Naive thymus-derived CD4-positive, alpha-beta T cell (primary cell): ENCODE measurements around the gene ACADL. TPM values are rescaled to one million over a fixed set of nuclear protein-coding genes. Genes with fewer than 3 reads are reported as not detected.
"Not testable (repeated sequence)": the region's sequence is repeated elsewhere in the genome, so short reads cannot be mapped to it uniquely, and the experiment has no call there.

Experiments used
- ATAC-seq: fragments of 150-1000 bp; cut with Tn5 transposase; 2 replicates; pipeline ENCODE4 v1.10.0; 2021; ENCODE audit warnings: mild to moderate bottlenecking, moderate library complexity
- CTCF ChIA-PET: fragments of 350-600 bp; sonication (Branson Sonifier 250); formaldehyde crosslinking; loops from one replicate; lab custom pipeline; 2021; ENCODE audit warnings: antibody characterized with exemption; lab: Charles Lee
- POLR2A ChIA-PET: fragments of 350-600 bp; sonication (Branson Sonifier 250); formaldehyde crosslinking; loops from one replicate; lab custom pipeline; 2021; ENCODE audit warnings: antibody characterized with exemption, inconsistent platforms; lab: Charles Lee
- DNase-seq, 9 donors: peaks; one replicate each; pipeline versions ENCODE4 v3.0.0 to v3.0.0-alpha.2; 2020 to 2022; ENCODE audit warnings: mixed read lengths in 1 of 9
- H3K27ac ChIP-seq: one replicate; pipeline ENCODE4 v1.7.0; 2013; ENCODE audit warnings: mild to moderate bottlenecking, low read depth, low read length, moderate library complexity
- H3K27me3 ChIP-seq, 2 donors: one replicate each; pipeline ENCODE4 v1.7.0; 2013; ENCODE audit warnings: low read length in 2 of 2, mild to moderate bottlenecking in 2 of 2, moderate library complexity in 2 of 2; ENCODE audit not compliant: control insufficient read depth in 2 of 2, insufficient read depth in 2 of 2
- H3K36me3 ChIP-seq, 3 experiments: 1 replicate in 2 of 3; 2 replicates in 1 of 3; pipeline ENCODE4 v1.7.0; 2013; ENCODE audit warnings: low read length in 3 of 3, mild to moderate bottlenecking in 3 of 3, moderate library complexity in 1 of 3; ENCODE audit not compliant: insufficient read depth in 3 of 3, control insufficient read depth in 2 of 3
- H3K4me1 ChIP-seq, 2 donors: one replicate each; pipeline ENCODE4 v1.7.0; 2013; ENCODE audit warnings: low read length in 2 of 2, mild to moderate bottlenecking in 2 of 2, moderate library complexity in 1 of 2; ENCODE audit not compliant: control insufficient read depth in 2 of 2, insufficient read depth in 2 of 2
- H3K4me3 ChIP-seq: 2 replicates; pipeline ENCODE4 v1.7.0; 2013; ENCODE audit warnings: mild to moderate bottlenecking, low read length
- H3K9me3 ChIP-seq, 3 experiments: 1 replicate in 2 of 3; 2 replicates in 1 of 3; pipeline ENCODE4 v1.7.0; 2013; ENCODE audit warnings: low read length in 3 of 3; ENCODE audit not compliant: control insufficient read depth in 2 of 3
- H3K27ac Mint-ChIP-seq, 9 donors: one replicate each; pipeline ENCODE4 v1.8.0; 2020 to 2022; ENCODE audit warnings: mixed read lengths in 9 of 9, mild to moderate bottlenecking in 8 of 9, moderate library complexity in 5 of 9, inconsistent platforms in 2 of 9
- H3K27me3 Mint-ChIP-seq, 5 donors: one replicate each; pipeline ENCODE4 v1.8.0; 2021 to 2022; ENCODE audit warnings: mixed read lengths in 5 of 5, mild to moderate bottlenecking in 1 of 5
- H3K36me3 Mint-ChIP-seq, 5 donors: one replicate each; pipeline ENCODE4 v1.8.0; 2020 to 2022; ENCODE audit warnings: mixed read lengths in 5 of 5, mild to moderate bottlenecking in 3 of 5, inconsistent platforms in 1 of 5
- H3K4me1 Mint-ChIP-seq, 7 donors: one replicate each; pipeline ENCODE4 v1.8.0; 2020 to 2022; ENCODE audit warnings: mixed read lengths in 7 of 7, mild to moderate bottlenecking in 3 of 7, inconsistent platforms in 1 of 7
- H3K4me3 Mint-ChIP-seq, 10 donors: one replicate each; pipeline ENCODE4 v1.8.0; 2020 to 2022; ENCODE audit warnings: mild to moderate bottlenecking in 10 of 10, mixed read lengths in 10 of 10, moderate library complexity in 6 of 10, inconsistent platforms in 2 of 10
- H3K9me3 Mint-ChIP-seq, 11 donors: one replicate each; pipeline ENCODE4 v1.8.0; 2020 to 2022; ENCODE audit warnings: mixed read lengths in 11 of 11, mild to moderate bottlenecking in 4 of 11, inconsistent platforms in 1 of 11, moderate library complexity in 1 of 11
- intact Hi-C, 2 donors: fragments of 100-400 bp; cut with micrococcal nuclease; formaldehyde crosslinking; loops; one replicate each; pipeline ENCODE4 v1.15.1; 2023
- polyA plus RNA-seq, 2 donors: library from polyadenylated mRNA; unstranded; fragments of 300-500 nt; fragmentation: Illumina TruSeq; gene quantifications; one replicate each; pipeline ENCODE4 v1.2.3, GENCODE V29; 2021
- total RNA-seq, 6 experiments: library from RNA in 5 of 6; stranded (reverse) in 5 of 6; gene quantifications; 1 replicate in 5 of 6; 2 replicates in 1 of 6; pipeline ENCODE4 v1.2.3 and lab custom pipeline; 2021 to 2026

ACADL gene
- total and polyA plus RNA-seq, 7 experiments from 2014 or later: not detected

DNA sequence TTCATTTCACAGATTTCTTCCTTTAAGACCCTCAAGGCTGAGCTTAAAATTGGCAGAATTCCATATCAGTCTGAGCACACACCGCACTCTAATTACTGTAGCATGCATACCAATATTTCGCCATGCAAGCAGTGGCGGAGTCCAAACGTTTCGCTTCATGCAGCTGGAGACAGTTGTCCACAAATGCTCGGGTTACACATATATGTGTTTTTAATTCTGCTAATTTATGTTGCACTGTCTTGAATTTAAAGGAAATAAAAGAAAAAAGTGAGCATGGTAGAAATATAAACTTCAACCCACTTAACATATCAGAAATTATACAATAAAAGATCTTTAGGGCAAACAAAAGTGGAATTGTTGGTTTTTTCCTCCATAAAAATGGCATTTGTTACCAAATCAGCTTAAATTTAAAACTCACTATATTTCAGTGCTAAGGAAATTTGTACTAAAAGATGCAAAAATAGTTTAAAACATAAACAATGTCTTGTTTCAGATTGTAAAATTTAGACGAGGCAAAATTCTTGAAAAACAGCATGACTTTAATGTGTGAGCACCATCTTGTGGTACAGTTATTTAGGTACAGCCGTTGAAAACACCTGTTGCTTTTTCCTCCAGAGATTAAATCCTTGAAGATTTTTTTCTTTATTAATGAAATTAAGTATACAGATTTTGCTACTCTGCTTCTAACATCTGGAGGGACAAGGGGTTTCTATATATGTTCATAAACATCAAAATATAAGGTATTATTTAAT, 30.0 kb downstream of the ACADL start:
- no peaks in the 10 kb centered on the region for H3K36me3 Mint-ChIP-seq
- no peak overlapping the region for H3K27ac Mint-ChIP-seq
- H3K27me3 Mint-ChIP-seq: peaks cover 0 to 16% (median 0%) of the 10 kb centered on the region in 5 donors
- DNase-seq (peak in 7 of 9 donors; percentile 20 to 55 (median 39)), ATAC-seq (peak; percentile 58)
- Histone ChIP-seq H3K27me3 (no peaks in the 10 kb centered on the region), H3K9me3 (no peaks in the 10 kb centered on the region), H3K4me1 (no peaks in the 10 kb centered on the region), H3K4me3 (no peak overlapping the region), H3K36me3 (no peaks in the 10 kb centered on the region), H3K27ac (no peak overlapping the region)
- no peaks in the 10 kb centered on the region for H3K9me3 Mint-ChIP-seq
- intact Hi-C loops: loop anchor here (1.0 to 5.0 kb wide), 8 partner anchors 24 to 1800 kb away; partner anchors contain the start of gene KANSL1L (in 1 of the 2)
- POLR2A ChIA-PET: interaction anchor here (0.6 kb wide), 1 partner anchor 134 kb away, joined by 3 read pairs; no protein-coding TSS in a partner anchor
- no peak overlapping the region for H3K4me3 Mint-ChIP-seq
- H3K4me1 Mint-ChIP-seq: peaks cover 0 to 3% (median 0%) of the 10 kb centered on the region in 7 donors
- CTCF ChIA-PET: interaction anchor here (0.7 to 2.9 kb wide), 9 partner anchors 12 to 237 kb away, joined by 4 to 37 read pairs (median 7); no protein-coding TSS in a partner anchor

DNA sequence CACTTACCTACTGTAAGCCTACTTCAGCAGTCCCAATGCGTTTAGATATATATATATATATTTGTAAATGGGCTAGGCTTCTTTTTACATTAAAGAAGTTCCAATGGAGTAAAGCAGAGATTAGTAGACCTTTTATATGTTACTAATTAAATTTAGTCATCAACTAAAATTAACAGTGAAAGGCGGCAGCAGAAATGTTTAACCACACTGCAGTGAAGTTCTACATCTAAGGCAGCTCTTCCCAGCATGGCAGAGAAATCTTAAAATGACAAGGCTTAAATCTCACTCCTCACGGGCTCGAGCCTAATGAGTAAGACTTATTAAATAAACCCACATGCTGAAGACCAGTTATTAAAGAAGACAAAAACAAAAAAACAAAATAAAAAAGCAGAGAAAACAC, 34.9 kb downstream of the ACADL start:
- CTCF ChIA-PET: no interaction called here

DNA sequence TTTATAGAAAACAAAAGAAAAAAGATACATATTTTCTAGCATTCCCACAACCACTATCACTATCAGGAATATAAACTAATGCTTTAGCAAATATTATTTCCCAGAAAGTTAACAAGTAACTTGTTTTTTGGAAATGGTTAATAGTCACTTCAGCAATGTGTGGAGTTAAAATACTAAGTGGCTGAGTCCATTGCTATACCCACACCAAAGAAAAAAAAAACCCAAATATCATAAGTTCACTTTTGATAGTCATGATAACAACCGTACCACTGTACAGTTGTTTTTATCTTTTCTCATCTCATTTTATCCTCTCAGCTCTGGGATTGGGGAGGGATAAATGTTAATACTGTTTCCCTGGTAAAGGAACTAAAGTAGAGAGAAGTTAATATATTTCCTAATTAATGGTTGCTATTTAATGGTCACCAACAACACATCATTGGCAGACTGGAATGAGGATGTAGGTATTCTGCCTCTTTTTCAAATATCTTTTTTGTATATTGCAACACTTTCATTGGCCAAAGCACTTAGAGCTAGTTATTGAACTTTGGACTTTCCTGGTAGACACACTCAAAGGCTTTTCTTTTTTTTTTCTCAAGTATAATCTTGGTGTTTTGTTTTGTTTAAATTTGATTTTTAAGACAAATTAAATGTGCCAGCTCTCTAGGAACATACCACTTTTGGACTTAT, 35.7 kb downstream of the ACADL start:
- ATAC-seq: no peak
- no peaks in the 10 kb centered on the region for H3K9me3 ChIP-seq
- Mint-ChIP-seq H3K36me3 (peaks cover 5 to 15% (median 14%) of the 10 kb centered on the region in 5 donors), H3K4me1 (peaks cover 0 to 9% (median 0%) of the 10 kb centered on the region in 7 donors), H3K4me3 (no peak overlapping the region), H3K27me3 (peaks cover 0 to 10% (median 4%) of the 10 kb centered on the region in 5 donors), H3K9me3 (peaks cover 4 to 29% (median 16%) of the 10 kb centered on the region in 11 donors), H3K27ac (no peak overlapping the region)
- H3K27ac ChIP-seq: no peak overlapping the region
- H3K27me3 ChIP-seq: no peaks in the 10 kb centered on the region
- no peaks in the 10 kb centered on the region for H3K4me1 ChIP-seq
- H3K36me3 ChIP-seq: no peaks in the 10 kb centered on the region
- ChIA-PET POLR2A (no interaction called here), CTCF (interaction anchor here (0.6 kb wide), 1 partner anchor 141 kb away, joined by 3 read pairs; no protein-coding TSS in a partner anchor)
- intact Hi-C loops: no loop called here
- DNase-seq: no peak
- no peak overlapping the region for H3K4me3 ChIP-seq

More for the DNA sequence above, 34.9 kb downstream of the ACADL start:
- Mint-ChIP-seq H3K4me3 (no peak overlapping the region), H3K27ac (no peak overlapping the region), H3K27me3 (peaks cover 0 to 10% (median 4%) of the 10 kb centered on the region in 5 donors), H3K4me1 (peaks cover 0 to 9% (median 0%) of the 10 kb centered on the region in 7 donors), H3K9me3 (peaks cover 0 to 22% (median 11%) of the 10 kb centered on the region in 11 donors), H3K36me3 (peaks cover 0 to 9% (median 8%) of the 10 kb centered on the region in 5 donors)
- Histone ChIP-seq H3K4me1 (no peaks in the 10 kb centered on the region), H3K27ac (no peak overlapping the region), H3K36me3 (no peaks in the 10 kb centered on the region), H3K4me3 (no peak overlapping the region), H3K27me3 (no peaks in the 10 kb centered on the region), H3K9me3 (no peaks in the 10 kb centered on the region)
- no peak for DNase-seq
- POLR2A ChIA-PET: no interaction called here
- intact Hi-C loops: no loop called here
- no peak for ATAC-seq

DNA sequence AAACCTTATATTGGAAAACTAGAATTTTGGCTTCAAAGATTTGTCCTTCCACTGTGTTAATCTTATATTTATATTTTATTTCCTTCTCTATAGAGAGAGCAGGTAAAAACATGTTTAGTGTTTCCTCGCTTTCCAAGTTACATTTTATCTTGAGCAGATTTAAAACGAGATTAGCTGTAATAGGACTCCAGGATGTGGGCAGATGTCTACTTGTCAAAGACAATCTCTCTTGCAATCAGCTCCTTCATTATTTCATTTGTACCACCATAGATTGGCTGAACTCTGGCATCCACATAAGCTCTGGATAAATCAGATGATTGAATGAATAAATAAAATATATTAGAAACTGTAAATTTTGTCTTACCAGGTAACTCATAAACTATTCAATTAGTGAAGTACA, 36.5 kb downstream of the ACADL start:
- peaks cover 12 to 21% (median 15%) of the 10 kb centered on the region in 5 donors for H3K36me3 Mint-ChIP-seq
- Histone ChIP-seq H3K27ac (no peak overlapping the region), H3K36me3 (no peaks in the 10 kb centered on the region), H3K4me3 (no peak overlapping the region), H3K4me1 (no peaks in the 10 kb centered on the region), H3K27me3 (no peaks in the 10 kb centered on the region), H3K9me3 (peaks cover 0 to 5% (median 0%) of the 10 kb centered on the region in 3 experiments)
- POLR2A ChIA-PET: no interaction called here
- peaks cover 0 to 9% (median 3%) of the 10 kb centered on the region in 7 donors for H3K4me1 Mint-ChIP-seq
- H3K9me3 Mint-ChIP-seq: peaks cover 12 to 38% (median 24%) of the 10 kb centered on the region in 11 donors
- H3K27me3 Mint-ChIP-seq: peaks cover 0 to 10% (median 10%) of the 10 kb centered on the region in 5 donors
- DNase-seq (no peak), ATAC-seq (no peak)
- H3K27ac Mint-ChIP-seq: no peak overlapping the region
- intact Hi-C loops: no loop called here
- CTCF ChIA-PET: interaction anchor here (0.6 kb wide), 1 partner anchor 240 kb away, joined by 3 read pairs; no protein-coding TSS in a partner anchor
- no peak overlapping the region for H3K4me3 Mint-ChIP-seq

DNA sequence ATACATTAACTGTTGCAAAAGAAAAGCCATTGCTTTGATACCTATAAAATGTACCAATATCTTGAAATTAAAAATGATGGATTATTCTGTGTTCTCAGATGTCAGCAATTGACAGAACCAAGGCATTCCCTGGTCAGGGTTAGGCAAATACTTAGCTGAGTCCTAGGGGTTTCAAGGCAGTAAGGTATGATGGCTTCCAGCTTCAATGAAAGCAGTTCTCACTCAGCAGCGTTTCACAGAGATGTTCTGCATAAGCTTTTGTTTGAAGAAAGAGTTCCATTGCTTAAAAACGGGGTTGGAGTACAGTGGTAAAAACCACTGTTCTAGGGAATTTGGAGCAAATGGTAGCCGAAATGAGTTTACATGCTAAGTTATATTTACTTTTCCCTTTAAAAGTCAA, 37.1 kb downstream of the ACADL start:
- POLR2A ChIA-PET: no interaction called here
- no peaks in the 10 kb centered on the region for H3K36me3 ChIP-seq
- no peak overlapping the region for H3K4me3 Mint-ChIP-seq
- no peak overlapping the region for H3K4me3 ChIP-seq
- H3K27me3 ChIP-seq: no peaks in the 10 kb centered on the region
- H3K9me3 ChIP-seq: peaks cover 0 to 5% (median 0%) of the 10 kb centered on the region in 3 experiments
- no peak for DNase-seq
- peaks cover 12 to 27% (median 18%) of the 10 kb centered on the region in 5 donors for H3K36me3 Mint-ChIP-seq
- no peak for ATAC-seq
- H3K27ac ChIP-seq: no peak overlapping the region
- H3K27me3 Mint-ChIP-seq: peaks cover 0 to 14% (median 8%) of the 10 kb centered on the region in 5 donors
- CTCF ChIA-PET: no interaction called here
- H3K27ac Mint-ChIP-seq: no peak overlapping the region
- peaks cover 0 to 9% (median 3%) of the 10 kb centered on the region in 7 donors for H3K4me1 Mint-ChIP-seq
- peaks cover 16 to 43% (median 28%) of the 10 kb centered on the region in 11 donors for H3K9me3 Mint-ChIP-seq
- intact Hi-C loops: no loop called here
- H3K4me1 ChIP-seq: no peaks in the 10 kb centered on the region

DNA sequence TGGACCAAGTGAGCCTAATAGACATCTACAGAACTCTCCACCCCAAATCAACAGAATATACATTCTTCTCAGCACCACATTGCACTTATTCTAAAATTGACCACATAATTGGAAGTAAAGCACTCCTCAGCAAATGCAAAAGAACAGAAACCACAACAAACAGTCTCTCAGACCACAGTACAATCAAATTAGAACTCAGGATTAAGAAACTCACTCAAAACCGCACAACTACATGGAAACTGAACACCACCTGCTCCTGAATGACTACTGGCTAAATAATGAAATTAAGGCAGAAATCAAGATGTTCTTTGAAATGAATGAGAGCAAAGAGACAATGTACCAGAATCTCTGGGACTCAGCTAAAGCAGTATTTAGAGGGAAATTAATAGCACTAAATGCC, 41.3 kb downstream of the ACADL start:
- ATAC-seq, H3K27ac ChIP-seq, H3K27ac Mint-ChIP-seq, H3K27me3 ChIP-seq, H3K9me3 ChIP-seq, H3K36me3 ChIP-seq, H3K4me3 ChIP-seq, DNase-seq, intact Hi-C loops, CTCF ChIA-PET: not testable (repeated sequence)
- H3K4me1 ChIP-seq: peaks cover 0 to 12% of the 10 kb centered on the region in 2 donors
- Mint-ChIP-seq H3K27me3 (peaks cover 4 to 14% (median 10%) of the 10 kb centered on the region in 5 donors), H3K4me3 (peak overlapping the region in 1 of 10 donors; percentile 5), H3K9me3 (peaks cover 16 to 53% (median 34%) of the 10 kb centered on the region in 11 donors), H3K4me1 (peaks cover 4 to 39% (median 25%) of the 10 kb centered on the region in 7 donors), H3K36me3 (peaks cover 12 to 30% (median 21%) of the 10 kb centered on the region in 5 donors)
- POLR2A ChIA-PET: interaction anchor here (1.3 kb wide), 1 partner anchor 9 kb away, joined by 3 read pairs; no protein-coding TSS in a partner anchor
